GM18951 (cell line): ENCODE measurements around the gene BTBD2.

Experiments used
- POLR2A ChIP-seq: IDR thresholded peaks from 4 replicates; pipeline ENCODE4 v1.6.1; 2011; ENCODE audit warnings: mild to moderate bottlenecking; ENCODE audit not compliant: insufficient read length, insufficient read depth; ENCODE audit errors: extremely low read depth
- in situ Hi-C: fragments of 300-500 bp; cut with MboI; formaldehyde crosslinking; loops from one replicate; pipeline ENCODE4 v1.12.0; 2022; ENCODE audit warnings: low sequenced_read_pairs, mixed read lengths, inconsistent platforms; ENCODE audit not compliant: unreplicated experiment

The BTBD2 gene

DNA sequence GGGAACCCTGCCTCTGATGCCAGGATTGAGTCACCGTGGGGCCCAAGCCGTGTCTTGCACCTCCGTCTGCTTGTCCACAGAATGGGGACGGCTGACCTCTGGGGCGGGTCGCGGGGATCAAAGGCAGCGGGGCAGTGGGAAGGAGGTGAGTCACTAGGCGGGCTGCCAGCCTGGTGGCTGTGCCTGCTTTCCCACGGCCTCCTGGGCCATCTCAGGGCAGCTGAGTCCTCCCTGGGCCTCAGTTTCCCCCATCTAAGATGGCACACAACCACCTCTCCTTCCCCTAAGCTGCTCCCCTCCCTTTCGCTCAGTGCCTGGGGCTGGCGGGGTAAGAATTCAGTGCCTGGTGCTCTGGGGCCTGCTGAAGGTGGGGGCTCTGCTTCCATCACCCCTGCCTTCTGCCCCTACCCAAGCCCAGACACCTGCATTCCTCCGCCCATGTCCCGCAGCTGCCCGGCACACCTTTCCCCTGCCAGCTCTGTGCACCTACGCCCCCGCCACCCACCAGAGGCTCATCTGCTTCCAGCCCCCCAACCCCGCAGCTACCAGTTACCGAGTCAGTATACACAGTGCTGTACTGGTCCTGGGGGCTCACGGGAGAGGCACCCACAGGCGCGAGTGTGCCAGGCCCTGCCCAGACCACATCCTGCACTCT, 32.1 kb upstream of the BTBD2 start:
- TF ChIP-seq POLR2A = no peak
- in situ Hi-C loops = no loop called here

DNA sequence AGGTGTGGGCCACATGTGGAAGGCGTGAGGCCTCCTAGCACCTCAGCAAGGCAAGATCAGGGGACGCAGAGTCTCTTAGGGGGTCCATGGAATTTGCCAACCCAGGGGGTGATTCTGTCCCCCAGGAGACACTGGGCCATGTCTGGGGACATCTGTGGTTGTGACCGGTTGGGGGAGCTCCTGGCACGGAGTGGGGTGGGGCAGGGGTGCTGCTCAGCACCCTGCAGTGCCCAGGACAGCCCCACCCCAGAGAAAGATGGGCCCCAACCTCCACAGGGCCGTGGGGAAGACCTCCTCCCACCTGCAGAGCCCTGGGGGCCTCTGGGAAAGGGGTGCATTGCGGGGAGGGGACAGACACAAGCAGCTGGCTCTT, 31.5 kb upstream of the BTBD2 start:
- in situ Hi-C loops = no loop called here
- no peak for TF ChIP-seq POLR2A

DNA sequence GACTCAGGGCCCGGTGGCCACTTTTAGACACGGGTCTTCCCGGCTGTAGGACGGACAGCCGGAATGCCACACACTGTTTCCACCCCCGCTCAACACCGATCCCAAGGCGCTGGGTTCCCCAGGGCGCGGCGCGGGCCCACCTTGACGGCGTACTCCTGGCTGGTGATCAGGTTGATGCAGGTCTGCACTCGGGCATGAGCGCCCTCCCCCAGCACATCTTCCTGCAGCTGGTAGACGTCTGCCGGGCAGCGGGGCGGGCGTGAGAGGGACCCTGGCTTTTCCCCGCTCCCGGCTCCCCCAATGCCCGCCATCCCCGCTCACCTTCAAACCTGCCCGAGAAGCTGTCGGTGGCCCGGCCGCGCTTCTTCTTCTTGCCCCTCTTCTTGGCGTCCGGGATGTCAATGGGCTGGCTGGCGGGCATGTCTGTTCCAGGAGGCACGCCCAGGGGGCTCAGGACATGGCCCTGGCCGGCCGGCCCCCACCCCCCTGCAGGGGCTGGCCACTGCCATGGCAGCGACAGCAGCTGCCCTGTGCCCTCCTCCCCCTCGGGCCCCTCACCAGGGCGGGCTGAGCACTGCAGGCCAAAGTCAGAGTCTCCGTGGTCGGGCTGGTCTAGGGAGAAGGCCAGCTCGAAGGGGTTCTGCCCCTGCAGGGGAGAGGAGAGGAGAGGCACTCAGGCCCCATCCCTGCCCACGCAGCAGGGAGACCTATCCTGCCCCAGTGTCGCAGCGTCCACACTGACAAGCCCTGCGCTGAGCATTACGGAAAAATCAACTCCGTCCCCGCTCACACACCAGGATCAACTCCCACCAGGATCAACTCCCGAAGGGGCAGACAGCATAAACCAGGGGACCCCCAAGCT, 30.8 kb upstream of the BTBD2 start:
- TF ChIP-seq POLR2A = peak; percentile 42
- in situ Hi-C loops = no loop called here

DNA sequence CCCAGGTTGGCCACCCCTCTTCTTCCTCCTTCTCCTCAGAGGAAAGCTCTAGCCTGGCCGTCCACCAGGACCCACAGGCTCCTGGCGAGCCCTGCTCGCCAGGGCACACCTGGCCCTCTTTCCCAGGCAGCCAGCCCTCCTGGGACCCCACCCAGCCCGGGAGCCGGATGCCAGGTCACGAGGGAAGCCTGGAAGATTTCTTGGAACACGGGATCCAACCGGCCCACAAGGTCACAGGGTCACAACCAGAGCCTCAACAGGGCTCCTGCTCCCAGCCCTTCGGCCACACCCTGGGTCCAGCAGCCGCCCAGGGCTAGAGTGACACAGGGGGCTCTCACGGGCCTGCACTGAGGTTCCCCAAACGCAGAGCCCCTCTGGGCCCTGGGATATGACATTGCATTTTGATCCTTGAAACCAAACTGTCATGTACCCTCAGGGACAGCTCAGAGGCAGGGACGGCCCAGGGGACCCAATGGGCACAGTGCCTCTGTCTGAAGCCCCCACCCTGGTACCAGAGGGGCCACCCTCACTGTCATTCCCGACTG, 30.1 kb upstream of the BTBD2 start:
- in situ Hi-C loops = no loop called here
- peak; percentile 5 for TF ChIP-seq POLR2A

DNA sequence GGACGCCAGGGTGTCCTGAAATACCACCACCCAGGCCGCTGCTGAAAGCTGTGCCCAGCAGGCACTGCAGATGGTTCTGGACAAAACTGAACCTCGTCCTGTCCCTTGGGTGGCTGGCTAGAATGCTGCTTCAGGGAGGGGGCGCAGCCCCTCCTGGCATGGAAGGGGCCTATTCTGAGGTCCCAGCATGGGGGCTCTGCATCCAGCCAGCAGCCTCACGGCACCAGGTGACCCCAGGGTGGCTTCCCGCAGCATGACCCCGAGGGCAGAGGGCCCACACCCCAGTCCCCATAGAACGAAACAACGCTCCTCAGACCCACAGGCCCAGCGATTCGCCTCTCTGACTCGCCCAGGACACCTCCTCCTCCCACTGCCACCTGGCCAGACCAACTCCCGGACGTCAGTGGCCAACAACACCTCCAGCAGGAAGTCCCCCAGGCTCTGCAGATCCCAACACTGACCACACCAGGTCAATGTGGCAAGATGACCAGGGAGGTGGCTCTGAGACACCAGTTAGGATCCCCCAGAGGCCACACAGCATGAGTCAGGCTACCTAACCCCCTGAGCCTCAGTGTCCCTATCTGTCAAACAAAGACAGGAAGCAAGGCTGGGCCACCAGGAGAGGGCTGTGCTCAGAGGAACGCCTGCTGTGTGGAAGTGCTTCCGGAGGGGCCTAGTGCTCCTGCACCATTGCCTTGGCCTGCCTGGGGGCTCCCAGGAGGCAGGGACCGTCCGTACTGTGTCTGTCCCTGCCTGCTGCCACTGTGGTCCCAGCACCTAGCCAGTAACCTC, 29.4 kb upstream of the BTBD2 start:
- TF ChIP-seq POLR2A = peak; percentile 8
- in situ Hi-C loops = no loop called here

DNA sequence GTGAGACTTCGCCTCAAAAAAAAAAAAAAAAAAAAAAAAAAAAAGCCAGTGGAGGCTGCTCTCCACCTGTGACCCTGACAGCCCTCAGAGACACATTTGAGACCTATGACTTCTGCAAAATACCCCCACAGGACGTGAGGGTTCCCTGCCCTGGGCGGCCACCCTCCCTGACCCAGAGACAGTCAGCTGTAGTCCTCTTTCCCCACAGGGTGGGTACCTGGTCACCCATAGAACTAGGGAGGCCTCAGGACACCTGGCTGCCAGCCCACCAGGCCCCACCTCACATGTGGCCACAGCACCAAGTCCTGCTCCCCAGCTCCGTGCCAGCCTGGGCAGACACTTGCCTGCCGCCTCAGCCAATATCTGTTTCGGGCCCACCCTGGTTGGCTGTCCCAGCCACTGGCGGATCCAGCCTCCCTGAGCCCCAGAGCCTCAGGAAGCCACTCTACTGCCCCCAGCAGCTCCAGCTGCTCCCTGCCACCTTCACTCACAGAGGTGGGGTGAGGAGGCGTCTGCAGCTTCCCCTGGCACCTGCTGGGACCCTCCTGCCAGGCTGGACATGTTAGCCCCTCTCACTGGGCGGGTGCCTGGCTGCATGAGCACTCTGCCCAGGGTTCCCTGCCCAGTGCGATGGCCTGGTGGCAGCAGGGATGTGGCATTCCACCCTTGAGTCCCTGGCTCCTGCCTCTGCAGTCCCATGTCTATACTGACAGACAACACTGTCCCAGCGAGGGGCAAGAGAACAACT, 28.6 kb upstream of the BTBD2 start:
- peak; percentile 27 for TF ChIP-seq POLR2A
- in situ Hi-C loops = no loop called here

DNA sequence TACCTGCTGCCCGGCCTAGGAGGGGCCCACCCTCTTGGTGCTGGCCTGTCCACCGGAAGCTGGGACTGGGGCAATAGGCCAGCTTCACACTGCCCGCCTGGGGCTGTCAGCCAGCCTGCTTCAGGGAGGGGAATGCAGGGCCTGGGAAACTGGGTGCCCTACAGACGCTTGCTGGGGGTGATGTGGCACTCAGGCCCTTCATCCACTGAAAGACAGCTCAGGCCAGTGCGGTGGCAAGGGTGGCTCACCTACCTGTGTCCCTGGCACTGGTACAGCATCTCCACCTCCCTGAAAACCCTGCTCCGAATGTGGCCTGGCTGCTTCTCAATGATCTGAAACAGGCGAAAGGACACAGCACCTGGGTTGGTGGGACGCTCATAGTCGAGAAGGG, 27.7 kb upstream of the BTBD2 start:
- in situ Hi-C loops = no loop called here
- TF ChIP-seq POLR2A = no peak

DNA sequence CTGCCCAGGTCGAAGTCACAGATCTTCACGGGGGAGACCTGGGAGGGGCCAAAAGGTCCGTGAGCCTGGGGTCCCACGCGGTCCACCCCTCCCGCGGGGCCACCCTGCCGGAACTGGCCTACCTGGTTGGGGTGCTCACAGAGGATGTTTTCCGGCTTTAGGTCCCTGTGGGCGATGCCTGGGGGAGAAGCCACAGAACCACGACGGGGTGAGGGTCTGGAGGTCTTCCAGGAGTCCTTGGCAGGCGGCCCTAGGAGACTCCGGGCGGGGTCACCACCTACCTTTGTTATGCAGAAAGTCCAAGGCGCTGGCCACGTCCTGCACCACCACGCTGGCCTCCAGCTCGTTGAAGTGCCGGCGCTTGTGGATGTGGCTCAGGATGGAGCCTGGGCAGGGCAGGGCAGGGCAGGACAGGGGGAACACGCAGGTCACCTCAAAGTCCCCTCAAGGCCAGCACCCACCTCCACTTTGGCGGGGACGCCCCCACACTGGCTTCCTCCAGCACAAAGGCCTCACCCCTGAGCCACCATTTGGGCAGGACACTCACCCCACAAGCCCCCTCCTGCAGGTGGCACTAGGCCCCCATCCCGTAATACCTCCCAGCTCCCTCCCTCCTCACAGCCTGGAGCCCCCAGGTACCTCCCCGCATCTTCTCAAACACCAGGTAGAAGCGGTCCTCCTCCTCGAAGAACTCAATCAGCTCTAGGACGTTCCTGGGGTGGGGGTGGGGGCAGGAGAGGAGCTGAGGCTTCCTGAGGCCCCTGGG, 27.2 kb upstream of the BTBD2 start:
- in situ Hi-C loops = no loop called here
- no peak for TF ChIP-seq POLR2A

DNA sequence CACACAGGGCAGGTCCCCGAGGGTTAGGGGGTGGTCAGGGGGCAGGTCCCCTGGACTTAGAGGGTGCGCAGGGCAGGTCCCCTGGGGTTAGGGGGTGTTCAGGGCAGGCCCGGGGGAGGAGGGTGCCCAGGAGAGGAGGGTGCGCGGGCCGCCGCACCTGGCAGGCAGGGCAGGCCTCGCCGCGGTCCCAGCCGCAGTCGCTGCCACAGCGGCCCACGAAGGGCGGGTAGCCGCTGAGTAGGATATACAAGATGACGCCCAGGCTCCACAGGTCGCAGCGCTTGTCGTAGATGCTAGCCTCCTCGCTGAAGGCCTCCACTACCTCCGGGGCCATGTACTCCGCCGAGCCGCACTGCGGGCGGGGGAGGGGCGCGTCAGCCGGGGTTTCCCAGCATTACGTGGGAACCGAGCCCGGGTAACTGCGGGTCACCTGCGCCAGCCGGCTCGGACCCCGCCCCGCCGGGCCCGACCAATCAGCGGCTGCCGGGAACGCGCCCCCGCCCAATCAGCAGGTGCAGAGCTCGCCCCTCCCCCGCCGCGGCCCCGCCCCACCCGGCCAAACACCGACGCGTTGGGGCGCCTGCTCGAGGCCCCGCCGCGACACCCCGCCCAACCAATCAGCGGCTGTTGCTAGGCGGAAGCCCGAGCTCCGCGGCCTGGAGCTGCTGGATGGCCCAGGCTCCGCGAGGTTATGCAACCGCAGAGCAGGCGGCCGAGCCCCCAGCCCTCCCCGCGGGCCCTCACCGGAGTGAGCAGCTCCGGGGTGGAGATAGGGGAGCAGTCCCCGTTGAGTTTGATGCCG, 26.4 kb upstream of the BTBD2 start:
- in situ Hi-C loops = no loop called here
- TF ChIP-seq POLR2A = peak; percentile 52

DNA sequence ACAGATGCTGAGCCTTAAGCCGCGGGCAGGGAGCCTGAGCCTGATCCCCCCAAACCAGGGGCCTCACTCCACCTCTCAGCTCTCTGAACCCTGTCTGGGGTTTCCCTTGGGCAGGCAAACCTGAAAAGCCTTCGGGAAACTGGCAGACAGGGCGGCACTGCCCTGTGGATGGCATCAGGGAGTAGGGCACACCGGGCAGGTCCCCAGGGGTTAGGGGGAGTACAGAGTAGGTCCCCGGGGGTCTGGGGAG, 25.8 kb upstream of the BTBD2 start:
- in situ Hi-C loops = no loop called here
- no peak for TF ChIP-seq POLR2A

DNA sequence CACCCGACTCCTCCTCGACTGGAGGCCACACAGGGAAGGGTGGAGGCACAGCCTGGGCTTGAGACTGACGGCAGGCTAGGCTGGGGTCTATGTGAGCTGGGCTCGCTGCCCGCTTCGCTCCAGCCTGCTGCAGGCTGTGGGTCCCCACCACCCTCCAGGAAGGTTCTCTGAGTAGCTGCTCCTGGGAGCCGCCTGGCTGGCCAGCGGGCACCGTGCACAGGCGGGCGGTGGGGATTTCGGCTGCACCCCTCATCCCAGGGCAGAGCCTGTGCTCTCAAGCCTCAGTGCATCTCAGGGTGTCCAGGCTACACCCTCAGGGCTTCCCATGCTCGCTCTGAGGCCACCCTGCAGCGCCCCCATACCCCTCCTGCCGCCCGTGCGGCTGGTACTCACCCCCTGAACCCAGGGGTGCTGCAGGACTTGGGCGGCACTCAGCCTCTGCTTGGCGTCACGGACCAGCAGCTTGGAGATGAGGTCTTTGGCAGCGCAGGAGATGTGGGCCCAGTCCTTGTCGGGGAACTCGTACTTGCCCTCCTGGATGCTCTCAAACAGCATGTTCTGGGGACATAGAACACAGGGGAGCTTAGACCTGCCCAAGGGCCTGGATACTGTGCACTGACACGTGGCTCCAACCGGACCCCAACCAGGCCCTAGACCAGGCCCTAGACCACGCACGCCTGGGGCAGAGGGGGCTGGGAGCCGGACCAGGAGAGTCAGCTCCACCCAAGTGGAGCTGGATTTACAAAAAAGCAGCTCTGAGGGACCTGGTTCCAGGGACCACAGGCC, 25.3 kb upstream of the BTBD2 start:
- no peak for TF ChIP-seq POLR2A

DNA sequence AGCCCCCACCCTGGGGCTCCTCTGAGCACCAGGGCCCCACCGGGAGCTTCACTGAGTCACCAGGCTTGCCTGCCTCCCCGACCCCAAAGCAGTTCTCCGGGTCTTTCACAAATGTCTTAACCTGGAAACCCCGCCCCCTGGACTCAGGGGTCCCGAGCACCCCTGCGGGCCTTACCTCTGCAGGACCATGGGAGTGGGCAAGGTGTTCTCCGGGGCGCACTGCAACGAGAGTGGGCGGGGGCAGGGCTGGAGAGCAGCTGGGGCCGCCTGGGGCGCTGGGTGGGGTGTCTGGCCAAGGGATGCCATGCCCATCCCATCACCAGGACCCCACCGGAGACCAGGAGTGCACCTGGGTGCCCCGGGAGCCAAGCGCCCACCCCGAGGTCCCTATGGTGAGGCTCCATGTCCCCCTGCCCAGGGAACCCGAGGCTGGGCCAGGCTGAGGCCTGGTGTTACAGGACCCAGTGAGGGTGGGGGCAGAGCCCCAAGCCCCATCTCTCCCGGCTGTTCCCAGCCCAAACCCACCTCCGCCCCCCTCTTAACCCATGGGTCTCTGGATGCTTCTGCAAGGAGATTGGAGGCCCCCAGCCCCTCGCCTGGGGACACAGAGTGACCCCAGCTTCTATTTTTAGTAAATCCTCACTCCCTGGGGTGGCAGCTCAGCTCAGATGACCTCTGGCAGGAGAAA, 24.6 kb upstream of the BTBD2 start:
- no peak for TF ChIP-seq POLR2A
- in situ Hi-C loops = no loop called here

More for the DNA sequence above, 25.3 kb upstream of the BTBD2 start:
- in situ Hi-C loops = no loop called here
